HG03095 (cell line): ENCODE results near the gene LMAN1L.
"Not testable (repeated sequence)": the region's sequence is repeated elsewhere in the genome, so short reads cannot be mapped to it uniquely, and the experiment has no call there.

Source experiments
- ATAC-seq: cut with Tn5 transposase; IDR thresholded peaks from one replicate; pipeline ENCODE4 v1.9.1; 2021; ENCODE audit warnings: moderate library complexity; ENCODE audit not compliant: unreplicated experiment

LMAN1L gene

DNA sequence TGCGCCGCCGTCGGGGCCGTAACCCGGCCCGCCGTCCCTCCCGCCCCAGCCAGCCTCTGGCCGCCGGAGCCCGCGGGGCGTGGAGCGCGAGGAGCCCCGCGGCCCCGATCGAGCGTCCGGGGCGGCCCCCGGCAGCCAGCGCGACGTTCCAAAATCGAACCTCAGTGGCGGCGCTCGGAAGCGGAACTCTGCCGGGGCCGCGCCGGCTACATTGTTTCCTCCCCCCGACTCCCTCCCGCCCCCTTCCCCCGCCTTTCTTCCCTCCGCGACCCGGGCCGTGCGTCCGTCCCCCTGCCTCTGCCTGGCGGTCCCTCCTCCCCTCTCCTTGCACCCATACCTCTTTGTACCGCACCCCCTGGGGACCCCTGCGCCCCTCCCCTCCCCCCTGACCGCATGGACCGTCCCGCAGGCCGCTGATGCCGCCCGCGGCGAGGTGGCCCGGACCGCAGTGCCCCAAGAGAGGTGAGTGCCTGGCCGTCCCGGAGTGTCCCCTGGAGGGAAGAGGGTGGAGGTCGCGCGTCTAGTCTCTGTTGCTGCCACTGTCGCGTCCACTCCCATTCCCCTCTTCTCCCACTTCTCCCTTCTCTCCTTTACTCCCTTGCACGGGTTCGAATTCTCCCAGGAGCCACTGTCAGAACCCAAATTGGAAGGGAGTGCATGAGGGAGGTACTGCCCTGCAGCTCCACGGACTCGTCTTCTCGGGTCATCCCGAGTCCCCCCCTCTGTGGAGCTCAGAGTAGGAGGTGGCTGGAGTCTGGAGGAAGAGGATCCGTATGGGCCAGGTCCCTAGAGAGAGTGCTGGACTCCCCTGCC is 30.2 kb upstream of the LMAN1L start:
- ATAC-seq, result no peak

DNA sequence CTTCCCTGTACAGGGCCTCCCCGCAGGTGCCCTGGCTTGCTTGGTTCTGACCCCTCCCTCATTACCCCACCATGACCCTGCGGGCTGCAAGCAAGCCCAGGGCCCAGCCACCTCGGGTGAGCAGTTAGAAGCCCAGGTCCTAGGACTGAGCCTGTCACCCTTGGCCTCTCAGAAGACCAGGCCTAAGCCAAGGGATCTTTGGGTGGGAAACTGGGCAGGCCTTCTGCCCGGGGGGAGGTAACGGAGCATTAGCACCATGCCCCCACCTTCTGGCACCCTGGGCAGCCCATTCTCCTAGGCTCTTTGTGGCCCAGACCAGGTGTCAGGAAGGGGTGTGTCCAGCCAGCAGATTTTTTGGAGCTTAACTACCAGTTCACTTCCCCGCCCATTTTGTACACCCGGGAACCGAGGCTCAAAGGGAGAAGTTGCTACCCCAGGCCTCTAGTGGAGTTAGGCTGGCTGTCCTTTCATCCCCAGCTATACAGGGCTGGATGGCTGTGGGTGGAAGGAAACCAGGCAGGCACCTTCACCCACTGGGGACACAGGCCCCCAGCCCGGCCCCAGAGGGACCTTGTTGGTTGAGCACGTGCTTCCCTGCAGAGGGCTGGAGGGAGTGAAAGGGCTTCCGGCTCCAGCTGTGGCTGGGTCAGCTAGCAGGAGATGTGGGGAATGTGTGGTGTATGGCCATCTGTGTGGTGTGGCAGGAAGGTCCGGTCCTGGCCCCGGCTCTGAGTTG is 29.4 kb upstream of the LMAN1L start:
- no peak for ATAC-seq

- no peak for ATAC-seq
Observed at GRCh38 chr15:74783808-74784175, 28.8 kb upstream of the LMAN1L start.

GRCh38 chr15:74784426-74785193 is 28.0 kb upstream of the LMAN1L start:
- ATAC-seq, result no peak

DNA sequence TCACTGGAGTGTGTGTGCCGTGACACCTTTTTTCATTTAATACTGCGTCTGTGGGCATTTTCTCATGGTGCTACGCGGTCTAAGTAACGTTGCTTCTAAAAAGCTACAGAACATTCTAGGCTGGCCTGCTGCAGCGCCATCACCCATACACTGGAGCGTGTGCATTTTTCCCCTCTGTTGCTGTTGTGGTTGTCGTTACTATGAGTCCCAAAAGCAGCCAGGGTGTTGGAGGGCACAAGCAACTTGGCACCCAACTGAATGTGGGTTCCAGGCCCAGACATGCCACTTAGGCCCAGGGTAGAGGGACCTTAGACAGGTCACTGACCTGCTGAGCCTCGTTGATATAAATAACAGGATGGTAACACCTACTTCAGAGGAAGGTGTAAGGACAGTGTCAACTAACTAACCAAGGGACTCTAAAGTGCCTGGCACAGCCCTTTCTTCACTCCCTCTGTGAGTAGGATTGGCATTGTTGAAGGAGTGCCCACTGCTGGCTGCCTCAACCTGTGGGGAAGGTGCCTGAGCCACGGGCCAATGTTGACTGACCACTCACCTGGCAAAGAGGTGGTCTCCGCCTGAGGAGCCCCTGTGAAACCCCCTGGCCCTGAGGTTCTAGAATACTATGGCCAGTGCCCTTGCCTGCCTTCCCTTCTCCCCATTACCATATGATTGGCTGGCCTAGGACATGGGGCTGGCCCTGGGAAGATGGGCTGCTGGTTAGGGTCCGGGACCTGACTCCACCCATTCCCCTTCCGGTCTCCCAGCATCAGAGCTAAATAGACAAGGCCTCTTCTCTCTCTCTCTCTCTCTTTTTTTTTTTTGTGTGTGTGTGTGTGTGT is 27.2 kb upstream of the LMAN1L start:
- no peak for ATAC-seq

DNA sequence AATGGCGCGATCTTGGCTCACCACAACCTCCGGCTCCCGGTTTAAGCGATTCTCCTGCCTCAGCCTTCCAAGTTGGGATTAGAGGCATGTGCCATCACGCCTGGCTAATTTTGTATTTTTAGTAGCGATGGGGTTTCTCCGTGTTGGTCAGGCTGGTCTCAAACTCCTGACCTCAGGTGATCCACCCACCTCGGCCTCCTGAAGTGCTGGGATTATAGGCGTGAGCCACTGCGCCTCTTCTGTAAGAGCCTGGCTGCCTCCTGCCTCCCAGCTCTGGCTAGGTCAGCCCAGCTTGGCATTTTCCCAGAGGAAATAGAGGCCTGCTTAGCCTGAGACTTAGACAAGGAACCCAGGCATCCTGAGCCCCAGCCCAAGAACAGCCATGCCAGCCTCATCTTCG is 26.6 kb upstream of the LMAN1L start:
- not testable (repeated sequence) for ATAC-seq

DNA sequence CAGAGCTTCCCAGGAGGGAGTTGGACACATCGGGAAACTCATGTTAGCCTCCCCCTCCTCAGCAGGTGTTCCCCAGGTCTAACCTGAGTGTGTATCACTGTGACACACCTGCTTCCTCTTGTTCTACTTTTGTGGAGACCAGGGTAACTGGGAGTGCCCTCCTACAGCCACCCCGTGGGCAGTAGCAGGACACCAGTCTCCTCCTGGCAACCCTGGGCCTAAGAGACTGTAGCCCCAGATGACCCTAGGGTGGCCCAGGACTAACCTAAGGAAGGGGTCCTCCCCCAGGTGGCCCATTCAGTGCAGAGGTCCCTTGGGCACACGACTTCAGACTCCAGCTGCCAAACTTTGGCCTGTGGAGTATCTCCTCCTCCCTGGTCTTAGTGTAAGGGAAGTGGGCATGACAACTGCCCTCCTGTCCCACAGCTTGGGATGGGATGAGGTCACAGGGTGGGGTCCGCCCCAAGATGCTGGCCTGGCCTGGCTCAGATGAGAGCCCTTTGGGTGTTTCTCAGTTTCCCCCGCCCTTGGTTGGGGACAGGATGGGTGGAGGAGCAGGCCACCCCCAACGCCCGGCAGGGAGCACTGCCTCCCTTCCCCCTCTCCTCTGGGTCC is 26.0 kb upstream of the LMAN1L start:
- ATAC-seq, result no peak

- peak; percentile 43 for ATAC-seq
Observed at GRCh38 chr15:74787251-74788041, 25.2 kb upstream of the LMAN1L start.

DNA sequence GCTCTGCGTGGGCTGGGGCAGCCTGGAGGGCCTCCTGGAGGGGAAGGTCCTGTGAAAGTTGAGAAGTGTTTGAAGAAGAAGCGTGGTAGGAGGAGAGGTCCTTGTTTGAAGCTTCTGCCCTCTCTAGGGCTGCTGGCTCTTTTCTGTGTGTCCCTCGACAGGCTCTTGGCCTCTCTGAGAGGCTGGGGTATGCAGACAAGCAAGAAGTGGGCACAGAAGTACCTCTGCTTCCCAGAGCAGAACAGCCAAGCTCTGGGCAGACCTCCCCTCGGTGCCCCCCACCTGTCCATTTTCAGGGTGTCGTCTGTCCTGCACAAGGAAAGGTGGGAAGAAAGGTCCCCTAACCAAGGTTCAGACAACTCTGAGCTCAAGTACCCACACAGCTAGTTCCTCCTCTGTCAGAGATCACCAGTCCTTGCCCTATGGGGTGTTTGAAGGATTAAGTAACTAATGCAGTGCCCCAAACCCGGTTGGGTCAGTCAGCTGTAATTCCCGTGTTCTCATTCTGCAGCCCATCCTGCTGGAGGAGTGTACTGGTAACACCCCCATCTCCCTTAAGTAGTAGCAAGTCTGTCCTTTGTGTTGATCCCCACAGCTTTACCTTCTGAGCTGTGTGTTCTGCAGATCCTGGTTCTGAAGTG is 24.5 kb upstream of the LMAN1L start:
- ATAC-seq, result no peak

GRCh38 chr15:74788683-74789151 is 23.9 kb upstream of the LMAN1L start:
- ATAC-seq, result no peak

- no peak for ATAC-seq
Observed at GRCh38 chr15:74789171-74789631, 23.4 kb upstream of the LMAN1L start.

- ATAC-seq, result no peak
Observed at GRCh38 chr15:74789741-74790079, 22.9 kb upstream of the LMAN1L start.

GRCh38 chr15:74790080-74790916 is 22.3 kb upstream of the LMAN1L start:
- no peak for ATAC-seq

GRCh38 chr15:74791007-74791406 is 21.6 kb upstream of the LMAN1L start:
- ATAC-seq, result no peak

- no peak for ATAC-seq
Observed at GRCh38 chr15:74791667-74792066, 21.0 kb upstream of the LMAN1L start.

- no peak for ATAC-seq
Observed at GRCh38 chr15:74792227-74793016, 20.2 kb upstream of the LMAN1L start.
